Measurements from ENCODE around the gene PACSIN2.
"Not testable (repeated sequence)": the region's sequence is repeated elsewhere in the genome, so short reads cannot be mapped to it uniquely, and the experiment has no call there.

Gene PACSIN2

GRCh38 chr22:42918500-42918899, 96.4 kb downstream of the PACSIN2 start:
- no peak overlapping the region for H3K9ac ChIP-seq (ENCODE audit: low read depth, low read length)
- no peak for TF ChIP-seq EZH2 (IDR thresholded peaks at IDR 0.05; ENCODE audit: borderline replicate concordance, low read depth, low read length, severe bottlenecking)
- TF ChIP-seq, protein P1, sequence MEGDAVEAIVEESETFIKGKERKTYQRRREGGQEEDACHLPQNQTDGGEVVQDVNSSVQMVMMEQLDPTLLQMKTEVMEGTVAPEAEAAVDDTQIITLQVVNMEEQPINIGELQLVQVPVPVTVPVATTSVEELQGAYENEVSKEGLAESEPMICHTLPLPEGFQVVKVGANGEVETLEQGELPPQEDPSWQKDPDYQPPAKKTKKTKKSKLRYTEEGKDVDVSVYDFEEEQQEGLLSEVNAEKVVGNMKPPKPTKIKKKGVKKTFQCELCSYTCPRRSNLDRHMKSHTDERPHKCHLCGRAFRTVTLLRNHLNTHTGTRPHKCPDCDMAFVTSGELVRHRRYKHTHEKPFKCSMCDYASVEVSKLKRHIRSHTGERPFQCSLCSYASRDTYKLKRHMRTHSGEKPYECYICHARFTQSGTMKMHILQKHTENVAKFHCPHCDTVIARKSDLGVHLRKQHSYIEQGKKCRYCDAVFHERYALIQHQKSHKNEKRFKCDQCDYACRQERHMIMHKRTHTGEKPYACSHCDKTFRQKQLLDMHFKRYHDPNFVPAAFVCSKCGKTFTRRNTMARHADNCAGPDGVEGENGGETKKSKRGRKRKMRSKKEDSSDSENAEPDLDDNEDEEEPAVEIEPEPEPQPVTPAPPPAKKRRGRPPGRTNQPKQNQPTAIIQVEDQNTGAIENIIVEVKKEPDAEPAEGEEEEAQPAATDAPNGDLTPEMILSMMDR (IDR thresholded peaks at IDR 0.05; ENCODE audit: borderline replicate concordance, extremely low read depth, low read length, poor library complexity, severe bottlenecking) = no peak
- no peaks in the 10 kb centered on the region for H3K9me3 ChIP-seq (ENCODE audit: insufficient read depth, low read length, severe bottlenecking)
- ATAC-seq (ENCODE audit: insufficient read depth, low read depth) (no peak), DNase-seq (no peak)
- H2AFZ ChIP-seq (ENCODE audit: low read depth, low read length) = no peak overlapping the region
- no peaks in the 10 kb centered on the region for H3K36me3 ChIP-seq (ENCODE audit: insufficient read depth, low read length)
- no peaks in the 10 kb centered on the region for H3K27me3 ChIP-seq (ENCODE audit: insufficient read depth, low read length, poor library complexity)
- H3K79me2 ChIP-seq (ENCODE audit: insufficient read depth, low read length) = peaks cover 83% of the 10 kb centered on the region
- H3K4me3 ChIP-seq (ENCODE audit: low read depth in 1 of 2, low read length in 2 of 2) = no peak overlapping the region
- no peaks in the 10 kb centered on the region for H3K4me1 ChIP-seq (ENCODE audit: insufficient read depth, low read length)
- peaks cover 74% of the 10 kb centered on the region for H4K20me1 ChIP-seq (ENCODE audit: insufficient read depth, low read length)
- no peak overlapping the region for H3K27ac ChIP-seq (ENCODE audit: low read length)
- no peak overlapping the region for H3K4me2 ChIP-seq (ENCODE audit: insufficient read depth, low read length)

DNA sequence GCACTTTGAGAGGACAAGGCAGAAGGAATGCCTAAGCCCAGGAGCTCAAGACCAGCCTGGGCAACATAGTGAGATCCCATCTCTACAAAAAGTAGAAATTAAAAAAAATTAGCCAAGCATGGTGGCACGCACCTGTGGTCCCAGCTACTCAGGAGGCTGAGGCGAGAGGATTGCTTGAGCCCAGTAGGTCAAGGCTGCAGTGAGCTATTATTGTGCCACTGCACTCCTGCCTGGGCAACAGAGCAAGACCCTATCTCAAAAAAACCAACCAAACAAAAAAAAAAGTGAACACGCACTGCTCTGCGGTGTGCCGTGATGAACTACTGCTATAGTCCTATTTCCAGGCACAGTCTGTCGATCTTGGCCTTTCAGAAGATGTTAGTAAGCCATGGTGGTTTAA, 97.6 kb downstream of the PACSIN2 start:
- H3K9me3 ChIP-seq (ENCODE audit: insufficient read depth, low read length, severe bottlenecking); DNase-seq; H3K4me2 ChIP-seq (ENCODE audit: insufficient read depth, low read length); H3K27me3 ChIP-seq (ENCODE audit: insufficient read depth, low read length, poor library complexity); H2AFZ ChIP-seq (ENCODE audit: low read depth, low read length); H3K27ac ChIP-seq (ENCODE audit: low read length); H3K36me3 ChIP-seq (ENCODE audit: insufficient read depth, low read length); H3K4me1 ChIP-seq (ENCODE audit: insufficient read depth, low read length); H3K4me3 ChIP-seq (ENCODE audit: low read depth in 1 of 2, low read length in 2 of 2); H3K9ac ChIP-seq (ENCODE audit: low read depth, low read length); ATAC-seq (ENCODE audit: insufficient read depth, low read depth): not testable (repeated sequence)
- Histone ChIP-seq H3K79me2 (ENCODE audit: insufficient read depth, low read length) (peaks cover 81% of the 10 kb centered on the region), H4K20me1 (ENCODE audit: insufficient read depth, low read length) (peaks cover 70% of the 10 kb centered on the region)

GRCh38 chr22:42915980-42916765, 98.8 kb downstream of the PACSIN2 start:
- no peaks in the 10 kb centered on the region for H3K4me1 ChIP-seq (ENCODE audit: insufficient read depth, low read length)
- H3K9me3 ChIP-seq (ENCODE audit: insufficient read depth, low read length, severe bottlenecking) = no peaks in the 10 kb centered on the region
- TF ChIP-seq, protein P1 (IDR thresholded peaks at IDR 0.05; ENCODE audit: borderline replicate concordance, extremely low read depth, low read length, poor library complexity, severe bottlenecking) = no peak
- TF ChIP-seq EZH2 (IDR thresholded peaks at IDR 0.05; ENCODE audit: borderline replicate concordance, low read depth, low read length, severe bottlenecking) = no peak
- H3K36me3 ChIP-seq (ENCODE audit: insufficient read depth, low read length) = peaks cover 9% of the 10 kb centered on the region
- H3K9ac ChIP-seq (ENCODE audit: low read depth, low read length) = no peak overlapping the region
- H3K79me2 ChIP-seq (ENCODE audit: insufficient read depth, low read length) = peaks cover 74% of the 10 kb centered on the region
- no peak overlapping the region for H3K4me3 ChIP-seq (ENCODE audit: low read depth in 1 of 2, low read length in 2 of 2)
- ATAC-seq (ENCODE audit: insufficient read depth, low read depth) (no peak), DNase-seq (no peak)
- H3K4me2 ChIP-seq (ENCODE audit: insufficient read depth, low read length) = no peak overlapping the region
- no peak overlapping the region for H2AFZ ChIP-seq (ENCODE audit: low read depth, low read length)
- H4K20me1 ChIP-seq (ENCODE audit: insufficient read depth, low read length) = peaks cover 68% of the 10 kb centered on the region
- no peaks in the 10 kb centered on the region for H3K27me3 ChIP-seq (ENCODE audit: insufficient read depth, low read length, poor library complexity)
- no peak overlapping the region for H3K27ac ChIP-seq (ENCODE audit: low read length)

DNA sequence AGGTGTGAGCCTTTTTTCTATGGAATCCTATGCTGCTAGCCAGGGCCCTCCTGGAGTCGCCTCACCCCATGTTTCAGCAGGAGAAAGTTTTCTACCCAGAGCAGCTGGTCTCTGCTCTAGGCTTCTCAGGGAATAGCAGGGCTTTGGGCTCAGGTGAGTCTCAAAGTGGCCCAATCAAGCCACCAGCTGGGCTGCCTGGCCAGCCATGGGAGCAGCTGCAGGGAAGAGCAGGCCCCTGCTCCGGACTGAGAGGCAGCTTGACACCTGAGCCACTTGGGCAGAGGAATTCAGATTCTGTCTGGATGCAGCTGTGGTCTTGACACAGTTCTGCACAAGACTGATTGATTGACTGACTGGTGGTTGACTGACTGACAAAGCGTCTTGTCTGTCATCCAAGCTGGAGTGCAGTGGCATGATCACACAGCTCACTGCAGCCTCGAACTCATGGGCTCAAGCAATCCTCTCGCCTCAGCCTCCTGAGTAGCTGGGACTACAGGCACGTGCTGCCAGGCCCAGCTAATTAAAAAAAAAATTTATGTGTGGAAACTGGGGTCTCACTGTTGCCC, 100.4 kb downstream of the PACSIN2 start:
- Histone ChIP-seq H2AFZ (ENCODE audit: low read depth, low read length) (no peak overlapping the region), H3K9me3 (ENCODE audit: insufficient read depth, low read length, severe bottlenecking) (no peaks in the 10 kb centered on the region), H3K27ac (ENCODE audit: low read length) (no peak overlapping the region), H3K4me3 (ENCODE audit: low read depth in 1 of 2, low read length in 2 of 2) (no peak overlapping the region), H3K9ac (ENCODE audit: low read depth, low read length) (no peak overlapping the region), H4K20me1 (ENCODE audit: insufficient read depth, low read length) (peaks cover 73% of the 10 kb centered on the region), H3K27me3 (ENCODE audit: insufficient read depth, low read length, poor library complexity) (no peaks in the 10 kb centered on the region), H3K36me3 (ENCODE audit: insufficient read depth, low read length) (peaks cover 18% of the 10 kb centered on the region), H3K79me2 (ENCODE audit: insufficient read depth, low read length) (peaks cover 63% of the 10 kb centered on the region), H3K4me2 (ENCODE audit: insufficient read depth, low read length) (no peak overlapping the region), H3K4me1 (ENCODE audit: insufficient read depth, low read length) (no peaks in the 10 kb centered on the region)
- TF ChIP-seq, protein P1 (IDR thresholded peaks at IDR 0.05; ENCODE audit: borderline replicate concordance, extremely low read depth, low read length, poor library complexity, severe bottlenecking) = no peak
- TF ChIP-seq EZH2 (IDR thresholded peaks at IDR 0.05; ENCODE audit: borderline replicate concordance, low read depth, low read length, severe bottlenecking) = no peak
- no peak for DNase-seq
- no peak for ATAC-seq (ENCODE audit: insufficient read depth, low read depth)
